ENCODE data around the gene FJX1.

Gene FJX1

DNA sequence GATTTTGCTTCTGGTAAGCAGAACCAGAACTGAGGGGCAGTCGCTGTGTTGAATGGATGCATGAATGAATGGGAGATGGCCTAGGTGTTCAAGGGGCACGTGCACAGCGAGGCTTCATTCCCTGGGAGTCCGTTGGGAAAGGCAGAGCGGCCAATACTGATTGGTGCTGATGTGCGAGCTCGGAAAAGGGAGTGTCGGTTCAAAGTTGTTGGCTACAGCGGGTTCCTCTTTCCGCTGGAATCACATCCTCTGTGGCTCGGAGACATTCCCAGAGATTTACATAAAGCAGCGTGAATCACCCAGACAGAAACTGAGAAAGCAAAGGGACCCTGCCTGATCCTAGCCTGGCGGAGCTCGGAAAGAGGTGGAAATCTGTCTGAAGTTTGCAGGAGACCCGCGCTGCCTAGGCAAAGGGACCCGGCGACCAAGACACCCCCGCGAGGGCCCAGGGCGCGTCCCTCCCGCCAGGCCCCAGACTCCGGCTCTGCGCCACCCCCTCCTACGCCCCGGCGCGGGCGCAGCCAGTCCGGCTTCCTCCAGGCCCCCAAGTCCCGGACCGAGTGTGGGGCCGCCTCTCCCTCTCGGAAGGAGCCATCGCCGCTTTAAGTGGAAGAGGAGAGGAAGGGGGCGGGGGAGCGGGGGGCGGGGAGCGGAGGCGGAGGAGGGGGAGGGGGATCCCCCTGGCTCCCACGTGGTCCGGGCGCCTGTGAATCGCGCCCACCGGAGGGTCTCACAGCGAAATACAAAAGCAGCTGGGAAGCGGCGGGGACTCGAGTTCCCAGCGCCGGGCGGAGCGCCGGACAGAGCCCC lies at the start of gene FJX1:
Gene FJX1, plus strand, starts transcription at position 774 of the 810 bp plus-strand sequence. CDS start 177 bp downstream, outside the sequence.
- intact Hi-C loops (cut with DNase I): loop anchor here (1.0 to 10.0 kb wide), 5 partner anchors 44 to 874 kb away; partner anchors contain the start of gene TRIM44
- peak; percentile 26 to 91 (median 36) for DNase-seq

GRCh38 chr11:35571696-35572095 lies 46.6 kb upstream of the FJX1 start:
- DNase-seq: no peak
- intact Hi-C loops (cut with DNase I): no loop called here

DNA sequence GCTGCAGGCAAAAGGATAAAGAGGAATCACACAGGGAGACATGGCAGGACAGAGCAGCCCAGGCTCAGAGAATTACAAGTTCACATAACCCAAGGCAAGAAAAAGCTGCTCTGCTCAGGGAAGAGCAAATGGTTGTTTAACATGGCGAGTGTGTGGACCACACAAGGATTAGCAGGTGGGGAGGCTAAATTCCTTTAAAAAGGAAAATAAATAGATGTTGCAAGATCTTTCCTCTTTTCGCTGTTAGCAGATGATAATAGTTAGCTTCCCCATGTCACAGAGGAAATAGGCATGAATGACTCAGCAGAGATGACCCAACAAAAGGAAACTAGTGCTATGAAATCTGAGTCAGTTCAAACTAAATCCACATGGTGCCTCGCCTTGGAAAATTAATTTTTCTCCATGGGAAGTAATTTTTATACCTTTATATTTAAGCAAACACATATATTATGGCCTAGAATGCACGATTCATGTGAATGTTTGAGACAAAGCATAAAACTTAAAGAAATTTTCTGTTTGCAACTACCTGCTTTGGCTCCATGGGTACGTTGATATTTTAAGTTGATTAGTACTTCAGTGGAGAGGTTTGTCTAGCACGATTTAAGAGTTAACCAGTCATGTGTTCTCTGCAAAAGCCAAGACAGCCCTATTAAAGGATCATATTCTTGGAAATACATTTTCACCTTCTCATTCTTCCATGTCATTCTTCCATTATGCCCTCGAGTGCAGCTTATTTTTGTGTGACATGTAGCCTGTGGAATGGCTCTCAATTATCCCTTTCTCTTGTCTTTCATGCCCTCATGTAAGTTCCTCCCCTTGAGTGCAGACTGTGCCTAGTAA lies 38.5 kb upstream of the FJX1 start:
- DNase-seq: no peak
- intact Hi-C loops (cut with DNase I): no loop called here

DNA sequence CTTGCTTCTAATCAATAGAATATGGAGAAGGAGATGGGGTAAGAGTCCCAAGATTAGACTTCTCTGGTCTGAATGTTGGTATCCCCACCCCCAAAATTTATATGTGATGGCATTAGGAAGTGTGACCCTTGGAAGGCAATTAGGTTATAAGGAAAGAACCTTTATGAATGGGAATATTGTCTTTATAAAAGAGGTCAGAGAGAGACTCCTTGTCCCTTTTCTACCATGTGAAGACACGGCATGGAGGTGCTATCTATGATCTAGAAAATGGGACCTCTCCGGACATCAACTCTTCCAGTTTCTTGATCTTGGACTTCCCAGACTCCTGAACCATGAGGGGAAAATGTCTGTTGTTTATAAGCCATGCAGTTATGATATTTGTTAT lies 37.9 kb upstream of the FJX1 start:
- intact Hi-C loops (cut with DNase I): no loop called here
- DNase-seq: no peak

- DNase-seq: no peak
- intact Hi-C loops (cut with DNase I): no loop called here
Measured at GRCh38 chr11:35582033-35582432, 36.2 kb upstream of the FJX1 start.

DNA sequence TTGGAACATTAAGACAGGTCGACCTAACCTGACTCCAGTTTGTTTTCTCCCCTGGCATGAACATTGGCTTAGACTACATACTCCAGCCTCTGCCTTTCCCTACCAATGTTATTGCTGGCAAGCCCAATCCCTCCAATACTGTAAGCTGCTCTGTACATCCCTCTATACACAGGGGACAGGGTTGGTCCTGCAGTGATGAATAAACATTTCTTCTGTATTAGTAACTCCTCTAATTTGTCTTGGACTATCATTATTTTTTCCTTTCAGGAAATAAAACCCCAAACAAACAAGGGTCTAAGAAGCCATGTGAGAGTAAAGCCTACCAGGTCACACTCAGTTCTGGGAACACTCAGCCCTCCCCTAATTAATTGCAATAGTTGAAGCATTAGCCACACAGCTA lies 35.1 kb upstream of the FJX1 start:
- intact Hi-C loops (cut with DNase I): no loop called here
- no peak for DNase-seq

DNA sequence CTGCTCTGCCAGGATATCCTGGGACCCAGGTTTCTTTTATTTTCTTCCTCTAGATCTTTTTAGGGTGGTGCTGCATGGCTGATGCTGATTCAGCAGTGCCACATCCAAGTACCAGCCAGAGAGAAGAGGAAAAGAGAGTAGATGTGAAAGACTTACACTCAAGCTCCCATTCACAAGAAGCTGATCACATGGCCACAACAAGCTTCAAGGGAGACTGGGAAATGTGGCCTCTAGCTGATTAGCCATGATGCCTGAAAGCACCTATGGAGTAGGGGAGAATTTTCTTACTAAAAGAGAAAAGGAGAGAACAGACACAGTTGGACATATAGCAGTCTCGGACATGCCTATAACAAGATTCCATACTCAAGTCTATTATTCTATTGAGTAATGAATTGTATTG lies 34.4 kb upstream of the FJX1 start:
- DNase-seq: no peak
- intact Hi-C loops (cut with DNase I): no loop called here

GRCh38 chr11:35584321-35584720 lies 33.9 kb upstream of the FJX1 start:
- intact Hi-C loops (cut with DNase I): no loop called here
- DNase-seq: no peak

DNA sequence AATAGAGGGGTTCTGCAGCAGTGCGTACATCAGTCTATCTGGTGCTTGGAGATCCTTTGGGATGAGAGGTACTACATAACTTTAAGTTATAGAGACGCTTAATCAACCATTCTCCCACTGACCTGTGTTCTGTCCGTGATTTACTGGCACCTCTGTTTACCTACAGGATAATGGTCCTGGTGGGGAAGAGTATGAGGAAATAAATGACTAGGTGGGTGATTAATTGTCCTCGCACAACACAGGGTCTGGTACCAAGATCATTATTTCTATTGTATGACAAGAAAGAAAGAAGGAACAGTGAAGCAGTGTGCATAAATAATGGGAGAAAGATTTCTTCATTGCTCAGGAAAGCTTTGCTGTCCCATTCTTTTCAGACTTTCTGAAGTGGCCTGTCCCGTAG lies 32.8 kb upstream of the FJX1 start:
- DNase-seq: no peak
- intact Hi-C loops (cut with DNase I): no loop called here

GRCh38 chr11:35586222-35586621 lies 32.0 kb upstream of the FJX1 start:
- no peak for DNase-seq
- intact Hi-C loops (cut with DNase I): no loop called here

- DNase-seq: no peak
- intact Hi-C loops (cut with DNase I): no loop called here
Measured at GRCh38 chr11:35587972-35588371, 30.3 kb upstream of the FJX1 start.

- DNase-seq: peak in 1 of 10 donors; percentile 8
- intact Hi-C loops (cut with DNase I): no loop called here
Measured at GRCh38 chr11:35588627-35589026, 29.6 kb upstream of the FJX1 start.

- no peak for DNase-seq
- intact Hi-C loops (cut with DNase I): no loop called here
Measured at GRCh38 chr11:35589281-35589680, 29.0 kb upstream of the FJX1 start.

- DNase-seq: peak in 1 of 10 donors; percentile 46
- intact Hi-C loops (cut with DNase I): no loop called here
Measured at GRCh38 chr11:35590412-35590811, 27.8 kb upstream of the FJX1 start.

- no peak for DNase-seq
- intact Hi-C loops (cut with DNase I): no loop called here
Measured at GRCh38 chr11:35593143-35593542, 25.1 kb upstream of the FJX1 start.

DNA sequence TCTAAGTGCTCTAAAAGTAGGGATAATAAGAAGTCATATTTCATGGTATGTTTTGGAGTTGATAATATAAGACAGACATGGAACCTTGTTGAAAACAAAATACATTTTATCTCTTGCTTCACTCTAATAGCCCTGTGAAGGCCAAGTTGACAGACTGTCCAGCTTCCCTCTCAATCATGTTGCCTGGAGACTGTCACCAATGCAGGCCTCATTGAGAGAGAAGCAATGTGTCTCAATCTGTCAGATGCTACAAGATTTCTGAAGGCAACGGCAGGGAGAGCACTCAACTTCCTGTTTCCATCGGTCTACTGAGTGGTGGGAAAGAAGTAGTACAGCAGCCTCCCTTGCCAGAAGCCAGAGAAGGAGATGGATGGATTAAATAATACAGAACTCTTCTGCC lies 23.6 kb upstream of the FJX1 start:
- DNase-seq: no peak
- intact Hi-C loops (cut with DNase I): no loop called here

DNA sequence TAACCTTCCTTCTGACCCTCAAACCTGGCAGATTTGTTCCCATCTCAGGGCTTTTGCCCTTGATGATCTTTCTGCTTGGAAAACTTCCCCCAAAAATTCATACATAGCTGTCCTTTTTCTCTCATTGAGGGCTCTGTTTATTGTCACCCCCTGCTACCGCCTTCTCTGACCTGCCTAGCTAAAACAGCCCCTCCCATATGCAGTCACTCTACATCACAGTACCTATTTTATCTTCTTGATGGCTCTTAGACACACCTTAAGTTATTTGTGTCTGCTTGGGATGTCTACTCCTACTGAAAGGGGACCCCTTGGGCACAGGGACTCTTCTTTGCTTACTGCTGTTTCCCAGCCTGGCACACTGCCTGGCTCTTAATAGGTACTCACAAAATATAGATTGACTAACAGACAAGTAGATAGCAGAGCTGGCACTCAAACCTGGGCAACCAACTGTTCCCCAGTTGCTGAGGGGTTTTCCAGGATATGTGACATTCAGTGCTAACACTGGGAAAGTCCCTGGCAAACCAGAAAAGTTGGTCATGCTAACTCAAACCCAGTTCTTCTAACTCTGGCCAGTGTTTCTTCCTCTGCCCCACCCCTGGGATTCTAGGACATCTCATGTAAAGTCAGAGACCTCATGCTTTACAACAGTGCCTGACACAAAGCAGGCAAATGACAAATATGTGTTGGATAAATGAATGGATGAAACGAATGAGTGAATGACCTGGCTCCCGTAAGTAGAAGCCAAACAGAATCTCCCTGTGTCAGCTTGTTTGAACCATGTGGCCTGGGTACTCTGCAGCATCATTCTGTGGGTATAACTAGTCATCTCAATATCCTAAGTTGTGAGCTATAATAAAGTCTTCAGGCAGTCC lies 19.8 kb upstream of the FJX1 start:
- no peak for DNase-seq
- intact Hi-C loops (cut with DNase I): no loop called here

DNA sequence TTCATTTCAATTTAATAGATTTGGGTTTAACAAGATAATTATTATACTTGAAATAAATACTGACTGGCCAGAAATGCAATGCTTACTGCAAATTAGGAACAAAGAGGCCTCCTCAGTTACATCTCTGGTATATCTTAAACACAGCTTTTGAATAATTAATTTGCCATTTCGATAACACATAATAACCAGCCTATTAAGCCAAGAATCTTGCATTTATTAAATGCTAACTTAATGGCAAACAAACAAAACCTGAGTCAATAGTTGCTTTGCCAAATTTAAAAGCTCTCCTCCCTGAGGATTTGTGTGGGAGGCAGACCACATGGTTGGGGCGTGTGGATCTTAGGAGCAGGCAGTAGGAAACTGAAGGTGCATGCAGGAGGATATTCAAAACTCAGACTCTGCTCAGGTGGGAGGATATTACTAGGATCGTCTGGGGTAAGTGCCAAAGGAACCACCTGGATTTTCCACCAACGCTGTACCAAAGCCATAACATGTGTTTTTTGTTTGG lies 17.9 kb upstream of the FJX1 start:
- intact Hi-C loops (cut with DNase I): no loop called here
- DNase-seq: no peak

DNA sequence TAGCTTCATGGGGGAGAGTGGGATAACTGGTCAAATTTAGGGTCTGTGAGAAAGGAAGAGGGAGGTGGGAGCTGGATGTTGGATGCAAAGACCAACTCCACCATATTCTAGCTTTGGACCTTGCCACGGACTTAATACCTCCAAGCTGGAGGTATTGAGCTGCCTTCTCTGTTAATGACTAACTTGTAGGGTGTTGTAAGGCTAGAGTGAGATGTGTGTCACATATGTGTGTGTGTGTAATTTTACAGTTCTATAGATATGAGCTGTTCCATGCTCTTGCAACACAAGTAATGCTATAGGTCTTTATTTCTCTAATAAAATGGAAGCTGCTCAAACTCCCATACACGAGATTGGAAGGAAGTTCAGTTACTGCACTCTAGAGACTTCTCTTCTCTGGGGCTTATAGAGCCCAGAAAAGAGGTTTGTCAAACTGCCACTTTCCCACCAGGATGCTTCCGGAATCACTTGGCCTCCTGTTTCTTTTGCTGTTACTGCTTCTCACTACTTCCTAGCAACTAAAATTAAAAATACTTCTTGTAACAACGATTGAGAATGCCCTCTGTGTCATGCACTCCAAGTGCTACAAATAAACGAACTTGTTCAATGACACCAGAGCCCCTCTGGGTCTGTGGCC lies 16.0 kb upstream of the FJX1 start:
- DNase-seq: no peak
- intact Hi-C loops (cut with DNase I): no loop called here

DNA sequence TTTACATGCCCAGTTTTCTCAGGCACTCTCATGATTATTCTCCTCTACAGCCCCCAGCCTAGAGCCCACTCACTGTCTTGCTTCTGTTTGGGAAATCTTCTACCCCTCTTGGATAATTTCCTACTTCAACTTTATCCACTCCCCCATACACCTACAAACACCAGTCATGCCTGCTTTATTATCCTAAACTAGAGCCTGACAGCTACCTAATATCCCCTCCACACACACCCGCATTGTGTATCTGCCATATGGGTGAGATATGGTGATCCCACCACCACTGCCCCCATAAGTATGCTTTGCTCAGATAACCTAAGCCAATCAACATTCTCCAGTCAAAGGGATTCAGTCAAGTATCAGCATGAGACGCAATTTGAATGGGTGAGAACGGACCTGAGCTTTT lies 15.3 kb upstream of the FJX1 start:
- DNase-seq: no peak
- intact Hi-C loops (cut with DNase I): no loop called here

All from posterior cingulate gyrus (tissue), 11 donors.